ENCODE data around the gene ATRIP.
"Not testable (repeated sequence)": the region's sequence is repeated elsewhere in the genome, so short reads cannot be mapped to it uniquely, and the experiment has no call there.

Gene ATRIP

GRCh38 chr3:48467473-48468267, 21.1 kb downstream of the ATRIP start:
- DNase-seq (ENCODE audit: low read depth, low spot score) = no peak

DNA sequence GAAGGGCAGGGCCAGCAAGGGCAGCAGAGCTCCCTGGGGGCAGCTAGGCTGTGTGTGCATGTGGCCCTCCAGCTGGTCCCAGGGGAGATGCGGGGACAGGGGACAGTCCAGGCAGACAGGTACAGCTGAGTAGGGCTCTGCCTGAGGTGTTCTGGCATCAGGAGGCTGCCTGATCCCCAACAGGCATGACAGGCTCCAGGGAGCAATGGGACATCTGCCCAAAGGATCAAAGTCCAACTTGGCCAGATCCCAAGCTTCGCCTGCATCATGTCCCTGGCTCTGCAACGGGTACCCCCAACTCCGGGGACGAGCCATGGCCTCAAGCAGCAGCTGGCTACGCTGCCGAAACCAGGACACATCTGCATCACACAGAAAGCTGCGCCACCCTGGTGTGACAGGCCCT, 21.8 kb downstream of the ATRIP start:
- DNase-seq (ENCODE audit: low read depth, low spot score) = no peak

DNA sequence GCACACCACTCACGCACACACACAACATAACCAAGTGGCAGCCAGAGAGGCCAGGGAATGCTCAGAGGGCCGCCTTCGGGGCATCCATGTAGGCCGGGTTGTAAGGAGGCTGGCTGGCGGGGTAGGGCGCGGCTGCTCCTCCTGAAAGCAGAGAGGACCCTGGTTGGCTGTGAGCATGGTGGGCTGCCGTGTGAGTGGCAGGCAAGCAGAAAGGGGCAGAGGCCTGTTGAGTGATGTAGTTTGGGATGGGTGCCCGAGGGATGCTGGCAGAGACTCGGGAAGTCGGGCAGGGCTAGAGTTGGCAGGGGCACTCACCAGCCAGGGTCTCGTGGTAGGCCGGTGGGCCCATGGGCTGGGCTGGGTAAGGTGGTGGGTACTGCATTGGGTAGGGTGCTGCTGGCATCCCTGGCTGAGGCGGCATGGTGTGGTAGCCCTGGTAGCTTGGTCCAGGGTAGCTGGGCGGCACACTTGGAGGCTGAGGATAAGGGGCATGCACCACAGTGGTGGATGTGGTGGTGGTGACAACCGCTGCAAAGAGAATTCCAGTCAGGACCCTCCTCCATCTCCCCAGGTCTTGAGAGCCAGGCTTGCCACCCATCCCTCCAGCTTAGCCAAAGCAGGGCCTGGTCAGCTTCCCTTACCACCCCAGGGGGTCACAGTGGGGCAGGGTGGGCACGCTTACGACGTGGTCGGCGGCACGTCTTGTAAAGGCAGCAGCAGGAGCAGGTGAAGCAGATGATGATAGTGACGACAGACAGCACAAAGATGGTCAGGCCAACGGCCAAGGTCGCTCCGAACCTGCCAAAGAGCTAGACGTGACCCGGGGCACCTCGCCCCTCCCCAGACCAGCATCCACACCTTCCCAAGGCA, 22.7 kb downstream of the ATRIP start:
- DNase-seq (ENCODE audit: low read depth, low spot score) = no peak

DNA sequence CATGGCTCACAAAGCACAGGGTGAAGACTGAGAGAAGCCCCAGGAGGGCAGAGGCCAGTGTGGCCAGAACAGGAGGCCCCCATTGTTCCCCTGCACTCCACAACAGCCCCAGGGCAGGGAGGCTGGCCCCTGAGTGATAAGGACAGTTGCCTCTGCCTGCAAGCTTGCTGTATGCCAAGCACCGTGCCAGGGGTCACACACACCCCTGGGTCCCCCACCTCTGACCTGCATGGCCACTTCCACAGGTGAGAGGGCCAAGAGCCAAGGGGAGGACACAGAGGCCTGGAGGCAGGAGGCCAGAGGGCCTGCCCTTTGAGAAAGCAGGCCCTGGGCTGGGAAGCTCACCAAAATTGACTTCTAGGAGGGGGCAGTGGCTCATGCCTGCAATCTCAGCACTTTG, 23.7 kb downstream of the ATRIP start:
- no peak for DNase-seq (ENCODE audit: low read depth, low spot score)

- DNase-seq (ENCODE audit: low read depth, low spot score) = no peak
These were observed 26.1 kb downstream of the ATRIP start for GRCh38 chr3:48472673-48472922.

DNA sequence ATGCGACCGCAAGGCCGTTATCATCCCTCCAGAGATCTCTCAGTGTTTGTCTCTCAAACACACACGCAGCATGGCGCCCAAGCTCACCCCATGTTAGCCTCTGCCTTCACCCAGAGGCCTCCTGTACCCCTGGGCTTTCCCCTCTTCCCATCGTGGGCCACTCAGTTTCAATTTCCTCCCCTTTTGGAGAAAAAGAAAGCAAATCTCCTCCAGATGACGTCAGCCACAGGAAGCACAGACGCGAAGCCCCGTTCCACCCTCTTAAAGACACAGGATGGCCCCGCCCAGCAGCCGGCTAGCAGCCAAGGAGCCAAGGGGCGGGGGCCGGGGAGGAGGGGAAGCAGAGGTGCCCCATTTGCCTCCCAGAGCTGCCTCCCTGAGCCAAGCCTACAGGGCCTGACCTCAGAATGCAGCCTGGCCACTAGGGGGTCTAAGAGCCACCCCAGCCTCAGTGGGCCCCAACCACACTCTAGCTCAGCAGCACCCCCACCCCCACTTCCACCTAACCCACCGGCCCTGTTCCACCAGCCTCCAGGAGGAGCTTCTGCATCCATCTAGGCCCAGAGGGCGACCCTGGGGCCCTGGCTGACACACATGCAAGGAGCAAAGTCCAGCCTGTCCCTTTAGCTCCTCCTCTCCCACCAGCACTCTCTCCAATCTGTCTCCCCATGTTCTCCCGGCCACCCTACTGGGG, 26.5 kb downstream of the ATRIP start:
- DNase-seq (ENCODE audit: low read depth, low spot score) = no peak

- no peak for DNase-seq (ENCODE audit: low read depth, low spot score)
These were observed 27.0 kb downstream of the ATRIP start for GRCh38 chr3:48473617-48473952.

DNA sequence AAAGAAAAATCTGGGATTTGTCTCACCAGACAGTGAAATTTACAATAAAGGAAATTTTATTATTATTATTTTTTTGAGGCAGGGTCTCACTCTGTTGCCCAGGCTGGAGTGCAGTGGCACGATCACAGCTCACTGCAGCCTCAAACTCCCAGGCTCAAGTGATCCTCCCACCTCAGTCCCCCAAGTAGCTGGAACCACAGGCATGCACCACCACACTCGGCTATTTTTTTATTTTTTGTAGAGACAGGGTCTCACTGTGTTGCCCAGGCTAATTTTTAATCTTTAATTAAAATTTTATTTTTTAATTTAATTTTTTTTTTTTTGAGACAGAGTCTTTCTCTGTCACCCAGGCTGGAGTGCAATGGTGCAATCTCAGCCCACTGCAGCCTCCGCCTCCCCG, 27.5 kb downstream of the ATRIP start:
- not testable (repeated sequence) for DNase-seq (ENCODE audit: low read depth, low spot score)

DNA sequence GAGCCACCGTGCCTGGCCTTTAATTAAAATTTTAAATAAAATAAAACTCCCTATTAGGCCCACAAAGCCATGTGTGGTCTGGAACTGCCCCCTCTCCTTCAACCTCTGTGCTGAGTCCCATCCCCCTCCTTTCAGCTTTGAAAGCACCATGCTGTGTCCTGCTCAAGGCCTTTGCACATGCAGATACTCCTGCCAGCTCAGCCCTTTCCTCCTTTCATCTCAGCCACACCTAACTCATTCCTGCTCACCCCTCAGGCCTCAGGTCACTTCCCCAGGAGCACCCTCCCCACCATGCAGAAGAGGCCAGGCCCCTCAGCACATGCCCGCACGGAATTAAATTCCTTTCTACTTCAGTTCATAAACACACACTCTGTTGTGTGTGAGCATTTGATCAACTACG, 28.1 kb downstream of the ATRIP start:
- no peak for DNase-seq (ENCODE audit: low read depth, low spot score)

- DNase-seq (ENCODE audit: low read depth, low spot score) = no peak
These were observed 28.7 kb downstream of the ATRIP start for GRCh38 chr3:48475188-48475587.

- no peak for DNase-seq (ENCODE audit: low read depth, low spot score)
These were observed 30.0 kb downstream of the ATRIP start for GRCh38 chr3:48476426-48477053.

DNA sequence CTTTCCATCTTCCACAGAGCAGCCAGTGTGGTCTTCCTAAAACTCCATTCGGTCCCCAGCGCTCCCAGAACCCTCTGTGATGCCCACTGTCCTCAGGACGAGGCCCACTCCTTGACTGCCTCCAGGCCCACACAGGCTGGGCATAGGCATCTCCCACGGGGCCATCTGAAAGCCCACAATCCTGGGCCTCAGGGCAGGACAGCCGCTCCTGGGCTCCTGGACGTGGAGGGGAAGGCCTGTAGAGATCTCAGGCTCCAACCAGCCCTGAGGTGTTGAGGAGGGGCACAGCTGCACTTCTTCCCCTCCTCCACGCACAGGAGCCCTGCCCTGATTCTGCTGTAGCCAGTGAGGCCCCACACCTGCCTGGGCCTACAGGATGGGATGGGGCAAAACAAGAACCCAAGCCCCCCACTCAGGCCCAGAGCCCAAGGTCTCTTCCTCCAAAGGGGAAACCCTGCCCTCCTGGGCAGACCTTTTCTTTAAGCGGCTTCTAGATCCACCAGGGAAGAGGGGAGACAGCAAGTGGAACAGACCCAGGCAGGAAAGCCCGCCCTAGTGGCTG, 31.5 kb downstream of the ATRIP start:
- DNase-seq (ENCODE audit: low read depth, low spot score) = no peak

- no peak for DNase-seq (ENCODE audit: low read depth, low spot score)
These were observed 32.4 kb downstream of the ATRIP start for GRCh38 chr3:48478626-48479555.

DNA sequence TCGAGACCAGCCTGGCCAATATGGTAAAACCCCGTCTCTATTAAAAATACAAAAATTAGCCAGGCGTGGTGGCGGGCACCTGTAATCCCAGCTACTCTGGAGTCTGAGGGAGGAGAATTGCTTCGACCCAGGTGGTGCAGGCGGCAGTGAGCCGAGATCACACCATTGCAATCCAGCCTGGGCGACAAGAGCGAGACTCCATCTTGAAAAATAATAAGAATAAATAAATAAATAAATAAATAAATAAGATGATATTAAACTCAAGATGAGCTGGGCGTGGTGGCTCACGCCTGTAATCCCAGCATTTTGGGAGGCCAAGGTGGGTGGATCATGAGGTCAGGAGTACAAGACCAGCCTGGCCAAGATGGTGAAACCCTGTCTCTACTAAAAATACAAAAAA, 34.4 kb downstream of the ATRIP start:
- DNase-seq (ENCODE audit: low read depth, low spot score) = not testable (repeated sequence)

GRCh38 chr3:48482822-48483221, 36.3 kb downstream of the ATRIP start:
- not testable (repeated sequence) for DNase-seq (ENCODE audit: low read depth, low spot score)

GRCh38 chr3:48486952-48487351, 40.4 kb downstream of the ATRIP start:
- DNase-seq (ENCODE audit: low read depth, low spot score) = no peak

GRCh38 chr3:48492461-48493202, 46.1 kb downstream of the ATRIP start:
- DNase-seq (ENCODE audit: low read depth, low spot score) = no peak

- DNase-seq (ENCODE audit: low read depth, low spot score) = no peak
These were observed 46.6 kb downstream of the ATRIP start for GRCh38 chr3:48493203-48493501.

DNA sequence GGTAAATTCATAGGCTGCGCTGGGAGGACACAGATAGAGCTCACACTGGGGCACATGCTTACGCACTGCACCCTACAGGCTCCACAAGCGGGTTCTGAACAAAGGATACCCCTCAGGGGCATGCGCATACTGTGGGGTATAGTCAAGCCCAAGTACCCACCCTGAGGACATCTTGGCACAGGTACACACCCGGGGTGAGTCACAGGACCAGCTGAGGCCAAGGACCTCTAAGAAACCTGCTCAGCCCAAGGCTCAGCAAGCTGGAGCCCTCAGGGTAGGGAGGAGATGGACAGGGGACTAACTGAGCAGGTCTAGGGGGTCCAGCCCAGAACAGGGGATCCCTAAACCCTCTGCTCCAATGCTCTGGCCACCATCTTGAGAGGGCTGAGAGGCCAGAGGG, 54.1 kb downstream of the ATRIP start:
- DNase-seq (ENCODE audit: low read depth, low spot score) = no peak

GRCh38 chr3:48501196-48501595, 54.7 kb downstream of the ATRIP start:
- DNase-seq (ENCODE audit: low read depth, low spot score) = no peak

Data from brain pericyte (primary cell).